DMS79 (cell line): ENCODE measurements around the gene PRKCD.

Experiments used
- DNase-seq: peaks from one replicate; lab custom pipeline; 2025; lab: John Stamatoyannopoulos, UW

PRKCD gene

GRCh38 chr3:53155760-53156159 lies 5.2 kb upstream of the PRKCD start:
- DNase-seq: peak; percentile 19

- no peak for DNase-seq
Measured at GRCh38 chr3:53156368-53156834, 4.6 kb upstream of the PRKCD start.

DNA sequence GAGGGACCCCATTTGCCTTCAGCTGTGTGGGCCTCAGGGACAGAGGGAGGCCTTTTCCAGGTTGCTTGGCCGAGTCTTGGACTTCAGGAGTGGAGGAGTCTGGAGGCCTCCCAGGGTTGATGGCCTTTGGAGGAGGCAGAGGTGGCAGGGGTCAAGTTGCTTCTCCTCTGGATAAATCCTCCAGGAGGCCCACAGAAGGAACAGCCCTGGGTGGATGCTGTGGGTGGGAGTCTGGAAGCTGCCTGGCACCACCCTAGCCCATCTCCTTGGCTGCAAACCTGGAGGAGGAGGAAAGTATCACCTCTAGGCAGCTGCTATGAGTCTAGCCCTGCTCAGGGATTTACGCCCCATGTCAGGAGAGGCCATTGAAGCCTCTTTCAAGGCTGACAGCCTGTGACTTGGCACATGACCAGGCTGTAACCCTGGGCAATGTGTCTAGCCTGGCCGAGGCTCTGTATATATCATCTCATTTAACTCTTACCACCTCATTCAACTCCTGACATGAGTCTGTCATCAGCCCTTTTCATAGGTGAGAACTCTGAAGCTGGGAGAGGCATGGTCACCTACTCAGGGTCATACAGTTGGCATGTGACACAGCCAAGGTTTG lies 2.9 kb upstream of the PRKCD start:
- DNase-seq: no peak

- no peak for DNase-seq
Measured at GRCh38 chr3:53158765-53159155, 2.2 kb upstream of the PRKCD start.

DNA sequence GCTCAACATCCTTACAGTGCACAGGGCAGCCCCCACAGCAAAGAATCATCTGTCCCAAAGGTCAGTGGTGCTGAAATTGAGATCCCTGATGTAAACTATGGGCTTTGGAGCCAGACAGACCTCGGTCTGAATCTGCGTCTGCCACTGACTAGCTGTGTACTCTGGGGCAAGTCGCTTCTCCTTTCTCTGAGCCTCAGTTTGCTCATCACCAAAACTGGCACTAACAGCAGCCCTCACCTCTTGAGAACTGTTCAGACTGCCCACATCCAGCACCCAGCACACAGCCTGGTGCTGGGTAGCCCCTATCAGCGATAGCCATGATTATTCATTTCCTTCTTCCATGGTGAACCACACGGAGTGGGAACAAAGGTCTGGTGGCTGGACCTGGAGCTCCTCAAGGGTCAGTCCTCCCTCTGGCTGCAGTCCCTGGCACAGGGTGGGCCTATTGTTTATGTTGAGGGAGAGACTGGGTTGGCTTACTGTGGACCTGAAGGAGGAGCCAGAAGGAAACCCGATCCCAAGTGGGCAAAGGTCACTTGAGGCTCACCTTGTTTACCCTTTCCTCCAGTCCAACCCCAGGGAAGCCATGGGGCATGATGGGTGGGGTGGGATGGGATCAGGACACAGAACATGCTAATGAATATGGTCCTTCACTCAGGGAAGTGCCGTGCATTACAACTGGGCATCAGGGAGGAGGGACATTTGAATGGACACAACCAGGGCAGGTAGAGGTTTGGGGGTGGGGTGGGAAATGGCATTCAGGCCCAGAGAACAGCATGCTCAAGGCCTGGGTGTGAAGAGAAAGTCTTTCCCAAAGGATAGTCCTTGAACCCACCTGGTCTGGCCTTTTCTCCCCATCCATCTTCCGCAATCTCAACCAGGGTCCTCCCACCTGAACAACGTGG lies 1.6 kb upstream of the PRKCD start:
- DNase-seq: no peak

DNA sequence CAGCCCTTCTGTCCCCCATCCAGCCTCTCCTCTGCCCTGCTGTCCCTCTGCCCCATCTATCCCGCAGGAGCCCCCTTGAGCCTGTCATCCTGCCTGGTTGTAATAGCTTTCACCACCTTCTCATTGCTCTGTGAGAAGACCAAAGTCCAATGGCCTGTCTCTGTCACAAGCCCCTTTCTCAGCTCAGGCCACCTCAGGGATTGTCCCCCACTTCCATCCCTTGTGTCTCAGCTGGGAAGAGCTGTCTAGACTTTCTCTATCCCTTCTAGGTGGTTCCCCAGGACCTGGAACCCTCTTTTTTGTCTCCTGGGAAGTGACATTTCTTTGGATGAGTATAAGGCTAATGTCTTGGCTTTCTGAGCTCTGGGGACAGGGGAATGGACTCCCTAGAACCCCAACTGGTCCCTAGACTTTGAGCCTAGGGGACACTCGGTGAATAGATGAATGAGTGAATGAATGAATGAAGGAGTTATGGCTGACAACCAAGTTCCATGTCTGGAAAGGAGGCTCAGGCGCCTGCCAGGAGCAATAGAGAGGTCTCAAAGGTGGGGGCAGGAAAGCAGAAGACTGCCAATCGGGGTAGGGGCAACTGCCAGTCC lies 849 bp upstream of the PRKCD start:
- DNase-seq: no peak

- no peak for DNase-seq
Measured at GRCh38 chr3:53161450-53161819, 426 bp downstream of the PRKCD start.

DNA sequence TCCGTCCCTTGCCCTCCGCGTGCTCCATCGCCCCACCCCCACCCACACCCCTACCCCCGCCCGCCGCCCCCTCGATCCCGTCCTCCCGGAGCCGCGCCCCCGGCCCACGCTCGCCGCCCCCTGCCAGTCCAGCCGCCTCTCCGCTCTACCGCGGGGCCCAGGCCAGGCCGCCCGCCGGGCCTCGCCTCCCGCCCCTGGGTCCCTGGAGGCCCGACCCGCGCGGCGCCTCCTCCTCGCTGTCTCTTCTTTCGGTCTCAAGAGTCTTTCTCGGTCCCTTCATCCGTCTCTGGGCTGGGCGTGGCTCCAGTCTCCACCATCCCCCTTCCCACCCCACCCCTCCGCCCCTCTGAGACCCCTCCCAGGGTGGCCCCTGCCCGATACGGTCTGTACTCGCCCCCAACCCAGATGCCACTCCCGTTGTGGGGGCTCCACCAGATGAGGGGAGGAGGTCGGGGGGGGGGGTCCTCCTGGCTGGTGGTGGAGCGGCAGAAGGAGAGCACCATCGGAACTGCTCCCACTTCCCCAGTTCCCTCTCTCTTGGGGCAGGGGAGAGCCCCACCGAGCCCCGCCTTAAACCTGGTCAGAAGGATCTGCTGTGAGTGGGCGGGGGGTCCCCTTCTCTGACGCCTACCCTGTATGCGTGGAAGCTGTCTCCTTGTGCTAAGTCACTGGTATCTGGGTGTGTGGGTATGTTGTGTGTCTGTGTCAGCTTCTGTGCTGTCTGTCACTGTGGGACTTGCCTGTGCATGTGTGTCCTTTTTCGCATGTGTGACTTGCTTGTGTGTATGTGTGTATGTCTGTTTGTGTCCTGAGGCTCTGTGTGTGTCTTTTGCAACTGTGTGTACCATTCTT lies 1.0 kb downstream of the PRKCD start:
- DNase-seq: peak; percentile 3

- DNase-seq: no peak
Measured at GRCh38 chr3:53162672-53163443, 1.8 kb downstream of the PRKCD start.

- DNase-seq: no peak
Measured at GRCh38 chr3:53163444-53164387, 2.7 kb downstream of the PRKCD start.

- DNase-seq: no peak
Measured at GRCh38 chr3:53164911-53165310, 3.9 kb downstream of the PRKCD start.

DNA sequence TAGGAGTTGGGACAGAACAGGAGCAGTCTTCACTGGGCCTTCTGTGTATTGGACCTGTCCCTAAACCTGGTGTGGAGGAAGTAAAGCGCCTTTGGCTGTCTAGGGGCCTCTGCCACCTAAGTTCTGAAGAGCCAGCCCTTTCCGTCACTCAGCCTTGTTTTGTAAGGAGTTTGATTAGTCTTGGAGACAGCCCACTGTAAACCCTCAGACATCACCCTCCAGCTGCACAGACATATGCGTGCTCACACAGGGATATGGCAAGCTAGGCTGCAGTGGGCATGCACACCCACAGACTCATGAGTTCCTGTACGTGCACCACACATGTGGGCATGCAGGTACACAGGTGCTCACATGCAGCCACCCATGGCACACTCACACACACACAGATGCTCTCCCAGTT lies 5.2 kb downstream of the PRKCD start:
- no peak for DNase-seq

DNA sequence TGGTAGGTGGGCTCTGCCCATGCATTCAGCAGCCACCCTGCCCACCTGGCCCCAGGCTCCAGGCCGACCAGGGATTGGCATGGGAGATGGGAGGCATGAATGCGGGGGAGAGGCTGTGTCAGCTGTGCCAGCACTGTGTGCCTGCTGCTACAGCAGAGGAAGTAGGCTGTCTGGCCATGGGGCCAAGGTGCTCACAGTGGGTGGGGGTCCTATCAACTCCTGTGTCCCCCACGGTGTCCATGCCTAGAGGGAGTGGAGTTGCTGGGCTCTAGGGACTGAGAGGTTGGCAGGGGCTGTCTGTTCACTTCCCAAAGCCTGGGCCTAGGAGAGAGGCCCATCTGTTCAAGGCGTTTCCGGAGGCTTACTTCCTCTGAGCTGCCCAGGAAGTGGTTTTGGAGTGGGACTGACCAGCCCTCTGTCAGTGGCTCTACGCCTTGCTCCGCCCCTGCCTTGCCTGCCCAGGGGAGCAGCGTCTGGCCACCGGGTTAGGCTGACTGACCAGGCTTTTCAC lies 5.8 kb downstream of the PRKCD start:
- DNase-seq: no peak

GRCh38 chr3:53167418-53168174 lies 6.6 kb downstream of the PRKCD start:
- DNase-seq: no peak

DNA sequence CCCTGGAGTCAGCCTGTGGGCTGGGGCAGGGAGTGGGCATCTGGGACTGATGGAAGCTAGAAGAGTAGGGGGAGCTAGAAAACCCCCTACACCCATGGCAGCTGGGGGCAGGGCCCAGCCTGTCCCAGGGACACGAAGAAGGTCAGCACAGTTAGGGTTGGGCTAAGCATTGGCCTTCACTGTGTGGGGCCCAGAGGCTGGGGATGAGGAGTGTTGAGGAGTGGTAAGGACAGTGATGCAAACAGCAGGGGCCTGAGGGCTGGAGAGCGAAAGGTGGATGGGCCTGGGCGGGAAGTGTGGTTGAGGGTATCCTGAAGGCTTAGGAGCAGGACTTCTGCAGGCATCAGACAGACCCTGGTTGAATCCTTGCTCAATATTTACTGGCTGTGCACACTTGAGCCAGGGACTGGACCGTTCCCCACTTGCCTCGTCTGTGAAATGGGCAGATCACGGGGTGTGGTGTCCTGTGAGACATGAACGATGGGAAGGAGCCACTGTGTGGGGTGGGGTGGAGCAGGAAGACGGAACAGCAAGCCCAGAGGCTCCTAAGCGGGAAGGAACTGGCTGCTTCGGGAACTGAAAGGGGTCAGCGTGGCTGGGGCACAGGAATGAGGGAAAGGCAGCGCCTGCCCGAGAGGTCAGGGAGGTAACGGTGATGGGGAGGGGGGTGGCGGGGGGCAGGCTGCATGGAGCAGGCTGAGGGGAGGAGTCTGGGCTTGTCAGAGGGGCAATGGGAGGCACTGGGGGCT lies 7.3 kb downstream of the PRKCD start:
- no peak for DNase-seq

GRCh38 chr3:53169045-53169831 lies 8.2 kb downstream of the PRKCD start:
- DNase-seq: peak; percentile 22

DNA sequence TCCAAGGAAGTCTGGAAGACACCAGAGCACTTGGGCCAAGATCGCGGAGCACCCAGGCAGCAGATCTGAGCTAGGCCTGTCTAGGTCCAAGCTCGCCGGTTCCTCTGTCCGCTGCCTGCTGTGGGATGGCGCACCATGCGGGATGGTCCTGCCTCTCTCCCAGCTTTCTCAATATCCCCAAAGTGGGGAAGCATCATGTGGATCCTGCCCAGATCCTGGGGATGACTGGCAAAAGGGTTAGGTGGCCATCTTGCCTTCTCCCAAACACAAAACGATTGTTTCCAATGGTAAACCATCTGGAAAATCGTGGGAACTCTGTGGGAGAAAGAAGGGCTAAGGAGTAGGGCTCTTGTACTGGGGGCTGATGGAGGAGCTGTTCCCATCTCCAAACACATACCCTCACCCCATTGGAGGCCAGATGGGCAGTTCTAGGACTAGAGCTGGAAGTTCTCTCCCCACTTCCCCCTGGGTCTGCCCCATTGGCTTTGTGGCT lies 8.9 kb downstream of the PRKCD start:
- DNase-seq: no peak
